Mesothelial cell of epicardium (in vitro differentiated cells): ENCODE data around the gene RPS5. TPM values are rescaled to one million over a fixed set of nuclear protein-coding genes. Genes with fewer than 3 reads are reported as not detected.

Source experiments
- DNase-seq, 2 experiments: peaks; one replicate each; pipeline ENCODE4 v3.0.0; 2021; ENCODE audit warnings: low spot score in 2 of 2; ENCODE audit not compliant: unreplicated experiment in 2 of 2
- H3K27ac Mint-ChIP-seq: 2 replicates; pipeline ENCODE4 v1.8.0; 2021; ENCODE audit warnings: mixed read lengths
- H3K27me3 Mint-ChIP-seq: 2 replicates; pipeline ENCODE4 v1.8.0; 2021; ENCODE audit warnings: low read depth, mixed read lengths
- H3K36me3 Mint-ChIP-seq: 2 replicates; pipeline ENCODE4 v1.8.0; 2021; ENCODE audit warnings: mixed read lengths
- H3K4me1 Mint-ChIP-seq: 2 replicates; pipeline ENCODE4 v1.8.0; 2021; ENCODE audit warnings: mixed read lengths
- H3K4me3 Mint-ChIP-seq: 2 replicates; pipeline ENCODE4 v1.8.0; 2021; ENCODE audit warnings: mild to moderate bottlenecking, moderate library complexity, mixed read lengths
- H3K9me3 Mint-ChIP-seq: 2 replicates; pipeline ENCODE4 v1.8.0; 2021; ENCODE audit warnings: mixed read lengths
- total RNA-seq: library from RNA; stranded (reverse); gene quantifications from 3 replicates; pipeline ENCODE4 v1.2.1, GENCODE V29; 2021
- TF ChIP-seq, protein P1 (sequence below): fragments of 200-600 bp; sonication (generic); IDR thresholded peaks from one replicate; pipeline ENCODE4 v1.5.0; 2021; ENCODE audit warnings: antibody characterized with exemption; ENCODE audit not compliant: unreplicated experiment

The RPS5 gene
- total RNA-seq, 1 donor from 2014 or later, result 985 TPM

GRCh38 chr19:58349590-58349989, 37.5 kb upstream of the RPS5 start:
- Mint-ChIP-seq H3K27me3 (peaks cover 31% of the 10 kb centered on the region), H3K4me3 (no peak overlapping the region), H3K36me3 (peaks cover 4% of the 10 kb centered on the region), H3K4me1 (peaks cover 16% of the 10 kb centered on the region), H3K9me3 (no peaks in the 10 kb centered on the region), H3K27ac (no peak overlapping the region)
- DNase-seq, result no peak
- TF ChIP-seq, protein P1, sequence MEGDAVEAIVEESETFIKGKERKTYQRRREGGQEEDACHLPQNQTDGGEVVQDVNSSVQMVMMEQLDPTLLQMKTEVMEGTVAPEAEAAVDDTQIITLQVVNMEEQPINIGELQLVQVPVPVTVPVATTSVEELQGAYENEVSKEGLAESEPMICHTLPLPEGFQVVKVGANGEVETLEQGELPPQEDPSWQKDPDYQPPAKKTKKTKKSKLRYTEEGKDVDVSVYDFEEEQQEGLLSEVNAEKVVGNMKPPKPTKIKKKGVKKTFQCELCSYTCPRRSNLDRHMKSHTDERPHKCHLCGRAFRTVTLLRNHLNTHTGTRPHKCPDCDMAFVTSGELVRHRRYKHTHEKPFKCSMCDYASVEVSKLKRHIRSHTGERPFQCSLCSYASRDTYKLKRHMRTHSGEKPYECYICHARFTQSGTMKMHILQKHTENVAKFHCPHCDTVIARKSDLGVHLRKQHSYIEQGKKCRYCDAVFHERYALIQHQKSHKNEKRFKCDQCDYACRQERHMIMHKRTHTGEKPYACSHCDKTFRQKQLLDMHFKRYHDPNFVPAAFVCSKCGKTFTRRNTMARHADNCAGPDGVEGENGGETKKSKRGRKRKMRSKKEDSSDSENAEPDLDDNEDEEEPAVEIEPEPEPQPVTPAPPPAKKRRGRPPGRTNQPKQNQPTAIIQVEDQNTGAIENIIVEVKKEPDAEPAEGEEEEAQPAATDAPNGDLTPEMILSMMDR, result no peak

DNA sequence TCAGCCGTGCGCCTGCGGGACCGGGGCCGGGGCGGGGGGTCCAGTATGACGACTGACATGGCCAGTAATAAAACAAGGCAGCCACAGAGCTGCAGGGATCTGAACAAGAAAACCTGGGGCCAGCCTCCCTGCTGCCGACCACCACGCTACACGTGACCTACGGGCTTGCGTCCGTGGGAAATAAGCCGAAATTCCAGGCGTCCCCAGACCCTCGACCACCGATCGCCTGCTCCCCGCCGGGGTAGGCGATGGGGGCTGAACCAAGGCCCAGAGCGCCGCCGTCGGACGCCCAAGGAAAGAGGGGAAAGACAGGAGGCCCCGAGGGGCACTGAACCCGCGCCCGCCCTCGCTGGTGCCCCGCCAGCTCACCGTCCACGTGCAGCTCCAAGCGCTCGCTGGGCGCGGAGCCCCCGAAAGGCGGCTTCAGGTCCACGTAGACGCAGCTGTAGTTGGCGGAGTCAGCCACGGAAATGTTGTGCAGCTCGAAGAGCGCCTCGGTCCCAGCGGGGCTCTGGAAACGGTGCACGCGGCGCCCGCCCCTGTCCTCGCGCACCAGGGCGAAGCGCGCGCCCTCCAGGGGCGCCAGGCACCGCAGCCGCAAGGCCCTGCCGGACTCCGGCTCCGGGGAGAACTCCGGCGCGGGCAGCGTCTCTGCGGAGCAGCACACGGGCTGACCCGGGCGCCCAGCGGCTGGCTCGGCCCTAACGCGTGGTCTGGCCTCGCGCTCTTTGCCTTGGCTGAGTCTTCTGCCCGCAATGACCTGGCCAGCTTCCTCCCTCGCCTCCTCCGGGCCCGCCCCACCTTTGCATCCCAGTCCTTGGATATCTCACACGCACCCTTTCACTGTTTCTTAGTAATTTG, 36.8 kb upstream of the RPS5 start:
- TF ChIP-seq, protein P1, result no peak
- Mint-ChIP-seq H3K9me3 (no peaks in the 10 kb centered on the region), H3K4me1 (peaks cover 16% of the 10 kb centered on the region), H3K36me3 (peaks cover 4% of the 10 kb centered on the region), H3K27me3 (peaks cover 28% of the 10 kb centered on the region), H3K4me3 (no peak overlapping the region), H3K27ac (no peak overlapping the region)
- DNase-seq, result no peak

- Mint-ChIP-seq H3K4me1 (peaks cover 10% of the 10 kb centered on the region), H3K36me3 (peaks cover 4% of the 10 kb centered on the region), H3K4me3 (no peak overlapping the region), H3K9me3 (no peaks in the 10 kb centered on the region), H3K27ac (no peak overlapping the region), H3K27me3 (peaks cover 21% of the 10 kb centered on the region)
- DNase-seq, result no peak
- TF ChIP-seq, protein P1, result no peak
Measured at GRCh38 chr19:58350871-58351557, 36.1 kb upstream of the RPS5 start.

- Mint-ChIP-seq H3K36me3 (peaks cover 4% of the 10 kb centered on the region), H3K9me3 (no peaks in the 10 kb centered on the region), H3K4me3 (no peak overlapping the region), H3K27me3 (peaks cover 16% of the 10 kb centered on the region), H3K27ac (no peak overlapping the region), H3K4me1 (peaks cover 10% of the 10 kb centered on the region)
- TF ChIP-seq, protein P1, result no peak
- DNase-seq, result no peak
Measured at GRCh38 chr19:58351558-58351878, 35.6 kb upstream of the RPS5 start.

DNA sequence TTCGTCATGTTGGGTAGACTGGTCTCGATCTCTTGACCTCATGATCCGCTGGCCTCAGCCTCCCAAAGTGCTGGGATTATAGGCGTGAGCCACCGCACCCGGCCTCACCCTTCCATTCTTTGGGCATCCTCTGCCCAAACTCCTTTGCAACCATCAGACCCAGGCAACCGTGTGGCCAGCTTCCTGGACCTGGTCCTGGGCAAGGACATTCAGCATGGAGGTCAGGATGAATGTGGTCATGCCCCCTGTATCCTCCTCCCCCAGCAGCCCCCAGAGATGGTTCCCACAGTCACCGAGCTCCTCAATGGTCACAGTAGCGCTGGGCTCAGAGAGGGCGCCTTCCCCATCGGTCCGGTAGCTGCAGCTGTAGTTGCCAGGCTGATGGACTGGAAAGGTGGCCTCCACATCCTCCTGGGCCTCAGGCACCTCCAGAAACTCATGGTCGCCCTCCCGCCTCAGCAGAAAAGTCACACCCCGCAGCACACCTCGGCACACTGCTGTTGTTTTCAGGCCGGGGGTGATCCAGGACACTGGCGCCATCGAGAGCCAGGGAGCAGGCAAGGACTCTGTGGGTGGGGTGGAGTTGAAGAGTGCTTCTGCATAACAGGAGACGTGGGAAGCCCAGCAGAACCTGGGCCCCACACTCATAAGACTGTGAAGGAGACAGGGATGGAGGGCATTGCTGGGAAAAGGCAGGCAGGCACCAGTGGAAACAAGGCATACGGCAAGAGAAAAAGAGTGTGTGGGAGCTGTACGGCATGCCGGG, 34.9 kb upstream of the RPS5 start:
- Mint-ChIP-seq H3K36me3 (peaks cover 4% of the 10 kb centered on the region), H3K27me3 (peaks cover 13% of the 10 kb centered on the region), H3K9me3 (no peaks in the 10 kb centered on the region), H3K4me3 (no peak overlapping the region), H3K27ac (no peak overlapping the region), H3K4me1 (peaks cover 7% of the 10 kb centered on the region)
- DNase-seq, result no peak
- TF ChIP-seq, protein P1, result no peak
